WTC11 (cell line): ENCODE data around the gene EHF.

ENCODE experiments used
- ATF2 ChIP-seq: sonication (generic); formaldehyde crosslinking; IDR thresholded peaks from 2 replicates; pipeline ENCODE4 v1.8.1; 2022; ENCODE audit warnings: low read depth, missing genetic modification reagents, borderline replicate concordance
- ATF3 ChIP-seq: sonication (generic); formaldehyde crosslinking; conservative IDR thresholded peaks from 2 replicates; pipeline ENCODE4 v1.8.1; 2022; ENCODE audit warnings: mild to moderate bottlenecking, missing genetic modification reagents
- CTCF ChIP-seq: fragments of 200-600 bp; IDR thresholded peaks from 2 replicates; pipeline ENCODE4 v1.8.0; 2022; ENCODE audit warnings: antibody characterized with exemption
- NFYB ChIP-seq: sonication (generic); formaldehyde crosslinking; conservative IDR thresholded peaks from 2 replicates; pipeline ENCODE4 v1.8.0; 2022; ENCODE audit warnings: low read depth, missing genetic modification reagents
- ZNF232 ChIP-seq: sonication (generic); formaldehyde crosslinking; IDR thresholded peaks from 2 replicates; pipeline ENCODE4 v1.8.0; 2022; ENCODE audit warnings: mild to moderate bottlenecking, missing genetic modification reagents
- TF ChIP-seq, protein P1 (sequence below): sonication (generic); formaldehyde crosslinking; IDR thresholded peaks from 2 replicates; pipeline ENCODE4 v1.8.1; 2023; ENCODE audit warnings: mild to moderate bottlenecking, missing genetic modification reagents, borderline replicate concordance
- TF ChIP-seq, protein P2 (sequence below): sonication (generic); formaldehyde crosslinking; IDR thresholded peaks from 2 replicates; pipeline ENCODE4 v1.8.1; 2023; ENCODE audit warnings: mild to moderate bottlenecking, moderate library complexity, missing genetic modification reagents

DNA sequence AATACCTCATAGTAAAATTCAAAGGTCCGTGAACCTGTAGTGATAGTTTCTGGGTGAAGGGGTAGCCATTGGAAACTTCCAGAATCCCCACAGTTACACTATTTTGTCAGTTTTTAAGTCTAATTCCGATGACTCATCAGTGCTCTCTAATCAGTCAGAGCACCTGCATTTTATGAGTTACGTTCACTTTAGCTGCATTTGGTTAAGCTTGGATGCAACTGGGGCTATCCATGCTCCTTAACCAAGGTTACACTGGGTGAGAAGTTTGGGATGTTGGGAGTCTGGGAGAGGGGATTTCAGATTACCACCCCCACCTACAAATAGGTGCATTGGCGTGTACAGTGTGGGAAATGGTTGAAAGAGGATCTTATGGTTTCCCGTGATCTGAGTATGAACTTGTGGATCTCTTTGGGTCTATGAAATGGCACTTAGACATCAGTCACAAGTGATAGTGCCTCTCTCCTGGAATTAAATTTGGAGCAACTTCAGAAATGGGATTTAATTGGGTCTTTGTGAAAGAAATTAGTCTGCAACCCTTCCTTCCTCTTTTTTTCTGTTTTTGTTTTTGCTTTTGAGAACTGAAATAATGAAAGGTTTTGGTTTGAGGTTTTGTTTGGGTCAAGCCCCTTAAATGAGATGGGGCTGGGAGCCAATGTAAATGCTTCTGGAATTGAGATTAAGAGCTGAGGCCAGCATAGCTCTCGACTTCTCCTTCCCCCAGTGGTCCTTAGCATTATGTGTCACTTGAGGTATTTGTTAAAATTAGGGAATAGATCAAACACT lies 31.5 kb downstream of the EHF start:
- TF ChIP-seq, protein P1, sequence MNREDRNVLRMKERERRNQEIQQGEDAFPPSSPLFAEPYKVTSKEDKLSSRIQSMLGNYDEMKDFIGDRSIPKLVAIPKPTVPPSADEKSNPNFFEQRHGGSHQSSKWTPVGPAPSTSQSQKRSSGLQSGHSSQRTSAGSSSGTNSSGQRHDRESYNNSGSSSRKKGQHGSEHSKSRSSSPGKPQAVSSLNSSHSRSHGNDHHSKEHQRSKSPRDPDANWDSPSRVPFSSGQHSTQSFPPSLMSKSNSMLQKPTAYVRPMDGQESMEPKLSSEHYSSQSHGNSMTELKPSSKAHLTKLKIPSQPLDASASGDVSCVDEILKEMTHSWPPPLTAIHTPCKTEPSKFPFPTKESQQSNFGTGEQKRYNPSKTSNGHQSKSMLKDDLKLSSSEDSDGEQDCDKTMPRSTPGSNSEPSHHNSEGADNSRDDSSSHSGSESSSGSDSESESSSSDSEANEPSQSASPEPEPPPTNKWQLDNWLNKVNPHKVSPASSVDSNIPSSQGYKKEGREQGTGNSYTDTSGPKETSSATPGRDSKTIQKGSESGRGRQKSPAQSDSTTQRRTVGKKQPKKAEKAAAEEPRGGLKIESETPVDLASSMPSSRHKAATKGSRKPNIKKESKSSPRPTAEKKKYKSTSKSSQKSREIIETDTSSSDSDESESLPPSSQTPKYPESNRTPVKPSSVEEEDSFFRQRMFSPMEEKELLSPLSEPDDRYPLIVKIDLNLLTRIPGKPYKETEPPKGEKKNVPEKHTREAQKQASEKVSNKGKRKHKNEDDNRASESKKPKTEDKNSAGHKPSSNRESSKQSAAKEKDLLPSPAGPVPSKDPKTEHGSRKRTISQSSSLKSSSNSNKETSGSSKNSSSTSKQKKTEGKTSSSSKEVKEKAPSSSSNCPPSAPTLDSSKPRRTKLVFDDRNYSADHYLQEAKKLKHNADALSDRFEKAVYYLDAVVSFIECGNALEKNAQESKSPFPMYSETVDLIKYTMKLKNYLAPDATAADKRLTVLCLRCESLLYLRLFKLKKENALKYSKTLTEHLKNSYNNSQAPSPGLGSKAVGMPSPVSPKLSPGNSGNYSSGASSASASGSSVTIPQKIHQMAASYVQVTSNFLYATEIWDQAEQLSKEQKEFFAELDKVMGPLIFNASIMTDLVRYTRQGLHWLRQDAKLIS (CRISPR knock-in tag) = no peak
- no peak for TF ChIP-seq CTCF
- TF ChIP-seq ZNF232 (CRISPR knock-in tag) = no peak
- TF ChIP-seq, protein P2, sequence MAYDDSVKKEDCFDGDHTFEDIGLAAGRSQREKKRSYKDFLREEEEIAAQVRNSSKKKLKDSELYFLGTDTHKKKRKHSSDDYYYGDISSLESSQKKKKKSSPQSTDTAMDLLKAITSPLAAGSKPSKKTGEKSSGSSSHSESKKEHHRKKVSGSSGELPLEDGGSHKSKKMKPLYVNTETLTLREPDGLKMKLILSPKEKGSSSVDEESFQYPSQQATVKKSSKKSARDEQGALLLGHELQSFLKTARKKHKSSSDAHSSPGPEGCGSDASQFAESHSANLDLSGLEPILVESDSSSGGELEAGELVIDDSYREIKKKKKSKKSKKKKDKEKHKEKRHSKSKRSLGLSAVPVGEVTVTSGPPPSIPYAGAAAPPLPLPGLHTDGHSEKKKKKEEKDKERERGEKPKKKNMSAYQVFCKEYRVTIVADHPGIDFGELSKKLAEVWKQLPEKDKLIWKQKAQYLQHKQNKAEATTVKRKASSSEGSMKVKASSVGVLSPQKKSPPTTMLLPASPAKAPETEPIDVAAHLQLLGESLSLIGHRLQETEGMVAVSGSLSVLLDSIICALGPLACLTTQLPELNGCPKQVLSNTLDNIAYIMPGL = no peak
- TF ChIP-seq NFYB (CRISPR knock-in tag) = no peak
- TF ChIP-seq ATF2 (CRISPR knock-in tag) = no peak
- TF ChIP-seq ATF3 (CRISPR knock-in tag) = no peak
